ENCODE measurements around the gene NET1. TPM values are rescaled to one million over a fixed set of nuclear protein-coding genes. Genes with fewer than 3 reads are reported as not detected.

NET1 gene
- total RNA-seq, 2 experiments from 2014 or later, result 37.1 to 40.0 TPM

DNA sequence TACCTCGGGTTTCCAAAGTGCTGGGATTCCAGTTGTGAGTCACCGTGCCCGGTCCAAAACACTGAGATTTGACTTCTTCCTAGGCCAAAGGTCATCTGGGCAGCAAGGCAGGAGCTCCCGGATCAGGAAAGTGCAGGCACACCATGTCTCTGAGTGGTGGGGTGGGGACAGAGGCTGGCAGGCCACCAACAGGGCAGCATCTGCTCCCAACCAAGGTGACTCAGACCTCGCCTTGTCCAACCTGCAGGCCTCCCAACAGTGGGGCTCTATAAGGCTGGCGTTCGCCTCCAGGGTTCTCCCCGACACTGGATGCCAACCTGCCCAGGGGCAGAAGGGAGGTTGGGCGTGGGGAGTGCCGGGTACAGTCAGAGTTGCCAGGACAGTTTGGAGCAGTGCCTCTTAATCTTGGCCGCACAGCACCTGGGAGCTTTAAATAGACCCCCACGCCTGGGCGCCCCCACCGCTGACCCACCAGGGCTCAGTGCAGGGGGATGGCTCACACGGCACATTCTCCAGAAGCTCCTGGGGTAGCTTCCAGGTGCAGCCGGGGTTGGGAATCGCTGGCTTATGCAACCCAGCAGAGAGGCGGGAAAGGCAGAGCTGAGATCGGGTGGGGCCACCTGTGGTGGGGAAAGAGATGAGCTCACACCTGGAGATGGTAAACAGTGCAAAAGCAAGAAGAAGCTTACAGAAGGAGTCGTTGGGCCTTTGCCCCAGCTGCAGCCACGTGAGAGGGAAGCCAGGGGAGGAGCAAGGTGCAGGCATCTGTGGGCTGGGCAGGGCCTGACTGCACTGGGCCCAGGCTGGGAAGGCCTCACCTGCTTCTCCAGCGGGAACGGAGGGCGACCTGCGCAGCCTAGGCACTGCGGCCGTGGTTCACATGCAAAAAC, 76.2 kb downstream of the NET1 start:
- DNase-seq, result no peak
- Mint-ChIP-seq H3K27ac (no peak overlapping the region), H3K4me3 (no peak overlapping the region), H3K27me3 (peaks cover 2% of the 10 kb centered on the region), H3K36me3 (ENCODE audit: low read depth) (no peaks in the 10 kb centered on the region), H3K9me3 (peaks cover 10% of the 10 kb centered on the region), H3K4me1 (no peaks in the 10 kb centered on the region)
- ChIA-PET CTCF (interaction anchor here (0.6 kb wide), 1 partner anchor 54 kb away, joined by 4 read pairs; no protein-coding TSS in a partner anchor), POLR2A (no interaction called here)

DNA sequence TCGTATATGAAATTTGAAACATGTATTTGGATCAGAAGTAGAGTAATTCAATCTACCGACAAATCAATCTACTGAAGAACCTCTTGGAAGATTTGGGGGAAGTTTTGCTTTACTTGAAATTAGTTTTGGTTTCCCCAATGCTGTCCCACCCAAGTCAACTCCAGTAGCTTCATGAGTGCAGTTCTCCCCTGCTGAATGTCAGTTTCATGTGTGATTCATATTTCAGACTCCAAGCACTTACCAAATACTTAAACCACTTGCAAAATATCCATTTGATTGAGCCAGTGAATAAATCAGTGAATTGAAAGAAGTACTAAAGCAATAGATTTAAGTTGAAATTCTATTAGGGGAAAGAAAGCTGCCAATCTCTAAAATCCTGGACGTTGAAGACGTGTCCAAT, 77.7 kb downstream of the NET1 start:
- peaks cover 10% of the 10 kb centered on the region for H3K9me3 Mint-ChIP-seq
- H3K4me3 Mint-ChIP-seq, result no peak overlapping the region
- H3K4me1 Mint-ChIP-seq, result no peaks in the 10 kb centered on the region
- H3K27me3 Mint-ChIP-seq, result peaks cover 2% of the 10 kb centered on the region
- no peaks in the 10 kb centered on the region for H3K36me3 Mint-ChIP-seq (ENCODE audit: low read depth)
- no peak overlapping the region for H3K27ac Mint-ChIP-seq
- ChIA-PET POLR2A (no interaction called here), CTCF (interaction anchor here (0.8 to 1.1 kb wide), 2 partner anchors 48 to 133 kb away, joined by 3 to 4 read pairs; no protein-coding TSS in a partner anchor)
- DNase-seq, result no peak

DNA sequence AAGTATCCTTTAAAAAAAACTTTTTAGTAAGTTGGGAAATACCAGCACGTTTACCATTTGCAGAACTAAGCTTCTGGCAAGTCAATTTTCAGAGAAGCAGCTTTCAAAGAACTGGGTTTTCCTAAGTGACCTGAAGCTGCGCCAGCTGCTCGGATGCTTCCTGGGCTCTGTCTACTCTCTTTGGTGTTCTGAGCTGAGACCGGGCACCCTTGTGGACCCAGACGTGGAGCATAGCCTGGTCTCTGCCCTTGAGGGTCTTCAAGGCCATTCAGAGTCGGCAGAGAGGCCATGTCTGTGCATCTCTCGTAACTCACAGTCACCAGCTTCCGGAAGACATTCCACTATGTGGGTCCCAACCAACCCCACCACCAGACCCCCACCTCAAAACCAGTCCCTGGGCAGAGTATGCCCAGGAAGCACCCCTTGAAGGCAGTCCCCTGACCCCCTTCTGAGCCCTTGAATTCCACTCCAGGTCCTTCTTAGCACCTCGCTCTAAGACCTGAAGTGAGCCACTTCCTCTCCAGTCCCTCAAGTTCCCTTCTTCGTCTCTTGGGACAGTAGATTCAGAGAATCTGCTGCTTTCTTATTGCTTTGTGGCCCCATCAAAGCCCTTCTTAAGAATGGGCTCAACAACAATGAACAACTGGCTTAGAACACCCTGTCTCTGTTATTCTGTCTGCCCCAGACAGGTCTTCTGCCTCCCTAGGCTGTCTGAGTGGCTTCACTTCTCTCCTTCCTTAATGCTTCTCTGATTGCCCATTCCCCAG, 78.5 kb downstream of the NET1 start:
- Mint-ChIP-seq H3K9me3 (peaks cover 10% of the 10 kb centered on the region), H3K27me3 (peaks cover 2% of the 10 kb centered on the region), H3K36me3 (ENCODE audit: low read depth) (no peaks in the 10 kb centered on the region), H3K4me3 (no peak overlapping the region), H3K4me1 (no peaks in the 10 kb centered on the region), H3K27ac (no peak overlapping the region)
- CTCF ChIA-PET, result interaction anchor here (0.8 to 1.1 kb wide), 2 partner anchors 48 to 132 kb away, joined by 3 to 4 read pairs; no protein-coding TSS in a partner anchor
- POLR2A ChIA-PET, result no interaction called here
- no peak for DNase-seq

DNA sequence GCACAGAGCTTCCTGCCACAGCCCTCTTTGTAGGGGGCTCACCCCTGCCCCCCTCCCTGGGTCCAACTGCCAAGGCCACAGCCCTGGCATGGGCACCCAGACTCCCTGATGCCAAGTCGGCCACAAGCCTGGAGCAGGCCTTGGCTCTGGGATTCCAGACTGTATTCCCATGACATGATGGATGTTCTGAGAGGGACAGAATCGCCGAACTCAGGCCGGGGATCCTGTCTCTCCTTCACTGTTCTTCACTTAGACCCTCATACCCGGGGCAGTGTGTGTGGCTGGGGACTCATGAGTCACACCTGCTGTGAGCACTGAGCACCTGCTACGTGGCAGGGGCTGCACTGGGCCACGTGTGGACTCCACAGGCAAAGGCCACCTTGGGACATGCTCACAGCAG, 79.1 kb downstream of the NET1 start:
- H3K27ac Mint-ChIP-seq, result no peak overlapping the region
- peaks cover 2% of the 10 kb centered on the region for H3K27me3 Mint-ChIP-seq
- ChIA-PET POLR2A (no interaction called here), CTCF (no interaction called here)
- H3K4me3 Mint-ChIP-seq, result no peak overlapping the region
- H3K4me1 Mint-ChIP-seq, result no peaks in the 10 kb centered on the region
- H3K36me3 Mint-ChIP-seq (ENCODE audit: low read depth), result no peaks in the 10 kb centered on the region
- DNase-seq, result no peak
- peaks cover 10% of the 10 kb centered on the region for H3K9me3 Mint-ChIP-seq

DNA sequence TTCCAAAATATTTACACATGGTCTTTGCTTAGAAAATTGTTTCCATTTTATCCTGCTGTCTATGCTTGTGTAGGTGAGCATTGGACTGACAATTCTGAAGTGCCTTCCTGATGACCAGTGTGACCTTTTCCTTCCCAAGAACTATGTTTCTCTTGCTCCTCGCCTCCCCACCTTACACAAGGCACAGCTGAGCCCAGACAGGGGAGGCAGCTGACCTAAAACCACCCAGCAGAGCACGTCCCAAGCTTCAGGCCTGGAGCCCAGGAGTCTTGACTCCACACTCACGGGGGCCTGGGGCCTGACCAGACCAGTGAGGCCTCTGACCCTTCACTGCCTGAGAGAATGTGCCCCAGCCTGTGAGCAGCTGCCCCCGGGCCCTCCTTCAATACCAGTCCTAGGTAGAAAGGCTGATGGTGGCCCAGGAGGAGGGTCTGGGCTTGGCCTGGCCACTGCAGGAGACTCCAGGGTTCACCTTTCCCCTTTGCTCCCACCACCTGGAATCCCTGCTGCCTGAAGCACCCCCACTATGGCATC, 80.0 kb downstream of the NET1 start:
- POLR2A ChIA-PET, result no interaction called here
- CTCF ChIA-PET, result no interaction called here
- Mint-ChIP-seq H3K4me3 (no peak overlapping the region), H3K4me1 (no peaks in the 10 kb centered on the region), H3K27ac (no peak overlapping the region), H3K36me3 (ENCODE audit: low read depth) (no peaks in the 10 kb centered on the region), H3K27me3 (no peaks in the 10 kb centered on the region), H3K9me3 (peaks cover 10% of the 10 kb centered on the region)
- no peak for DNase-seq

DNA sequence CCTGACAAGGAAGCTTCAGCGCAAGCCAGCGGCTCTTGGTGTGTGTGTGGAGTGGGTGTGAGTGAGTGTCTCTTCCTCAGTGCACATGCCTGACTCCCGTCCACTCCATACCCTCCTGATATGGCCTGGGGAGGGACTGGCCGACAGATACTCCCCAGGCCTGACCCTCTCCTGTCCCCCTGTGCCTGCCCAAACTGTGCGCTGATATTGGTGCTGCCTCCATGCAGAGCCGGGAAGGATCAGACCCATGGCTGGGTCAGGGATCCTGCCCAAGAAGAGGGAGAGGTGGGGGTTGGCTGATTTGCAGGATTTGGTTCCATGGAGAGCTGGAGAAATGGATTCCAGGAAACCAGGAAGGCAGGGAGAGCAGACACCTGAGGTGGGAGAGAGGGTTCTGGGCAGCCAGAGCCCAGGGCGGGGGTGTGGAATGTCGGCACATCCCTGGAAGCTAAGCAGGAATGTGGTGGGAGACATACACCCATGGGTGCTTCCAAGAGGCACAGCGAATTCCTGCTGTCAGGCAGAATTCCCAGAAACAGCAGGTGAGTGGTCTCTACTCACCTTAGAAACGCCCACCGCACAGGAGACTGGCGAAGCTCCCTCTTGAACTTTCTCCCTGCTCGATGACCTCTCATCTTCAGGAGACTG, 80.7 kb downstream of the NET1 start:
- Mint-ChIP-seq H3K4me1 (no peaks in the 10 kb centered on the region), H3K27me3 (no peaks in the 10 kb centered on the region), H3K4me3 (no peak overlapping the region), H3K27ac (no peak overlapping the region), H3K9me3 (peaks cover 10% of the 10 kb centered on the region), H3K36me3 (ENCODE audit: low read depth) (no peaks in the 10 kb centered on the region)
- CTCF ChIA-PET, result no interaction called here
- POLR2A ChIA-PET, result no interaction called here
- DNase-seq, result no peak

DNA sequence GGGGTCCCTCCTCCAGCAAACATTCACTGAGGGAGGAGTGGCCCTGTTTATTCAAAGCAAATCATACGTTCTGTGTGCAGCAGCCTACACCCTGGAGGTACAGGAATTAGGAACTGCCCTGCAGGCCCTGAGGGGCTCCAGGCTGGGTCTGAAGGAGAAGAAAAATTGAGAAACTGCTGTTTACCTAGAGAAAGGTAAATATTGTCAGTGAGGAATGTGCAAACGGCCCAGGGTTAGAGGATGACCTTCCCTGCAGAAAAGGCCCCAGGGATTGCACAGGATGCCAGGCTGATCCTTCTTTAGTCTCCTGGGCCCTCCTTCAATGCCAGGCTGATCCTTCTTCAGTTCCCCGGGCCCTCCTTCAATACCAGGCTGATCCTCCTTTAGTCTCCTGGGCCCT, 81.3 kb downstream of the NET1 start:
- Mint-ChIP-seq H3K27ac (no peak overlapping the region), H3K27me3 (no peaks in the 10 kb centered on the region), H3K9me3 (peaks cover 10% of the 10 kb centered on the region), H3K4me1 (no peaks in the 10 kb centered on the region), H3K36me3 (ENCODE audit: low read depth) (no peaks in the 10 kb centered on the region), H3K4me3 (no peak overlapping the region)
- CTCF ChIA-PET, result no interaction called here
- POLR2A ChIA-PET, result no interaction called here
- DNase-seq, result no peak

DNA sequence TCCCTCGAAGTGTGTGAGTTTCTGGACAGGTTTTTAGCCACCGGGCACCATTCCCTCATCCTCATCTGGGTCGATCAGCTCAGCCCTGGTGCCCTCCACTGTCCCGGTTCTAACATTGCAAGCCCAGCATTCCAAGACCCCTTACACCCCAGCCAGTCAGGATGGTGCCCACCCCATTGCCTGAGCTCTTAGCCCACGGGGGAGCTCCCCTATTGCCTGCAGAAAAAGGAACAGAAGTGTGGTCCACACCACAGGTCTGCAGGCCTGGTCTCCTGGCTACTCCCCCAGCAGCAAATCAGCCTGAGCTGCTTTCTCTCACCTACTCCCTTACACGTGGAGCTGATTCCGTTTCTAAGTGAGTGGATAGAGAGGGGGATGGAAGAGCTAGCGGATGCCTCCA, 82.3 kb downstream of the NET1 start:
- Mint-ChIP-seq H3K27ac (no peak overlapping the region), H3K4me3 (no peak overlapping the region), H3K36me3 (ENCODE audit: low read depth) (no peaks in the 10 kb centered on the region), H3K4me1 (no peaks in the 10 kb centered on the region), H3K27me3 (no peaks in the 10 kb centered on the region), H3K9me3 (peaks cover 10% of the 10 kb centered on the region)
- POLR2A ChIA-PET, result no interaction called here
- DNase-seq, result no peak
- CTCF ChIA-PET, result interaction anchor here (1.2 kb wide), 1 partner anchor 645 kb away, joined by 3 read pairs; no protein-coding TSS in a partner anchor

DNA sequence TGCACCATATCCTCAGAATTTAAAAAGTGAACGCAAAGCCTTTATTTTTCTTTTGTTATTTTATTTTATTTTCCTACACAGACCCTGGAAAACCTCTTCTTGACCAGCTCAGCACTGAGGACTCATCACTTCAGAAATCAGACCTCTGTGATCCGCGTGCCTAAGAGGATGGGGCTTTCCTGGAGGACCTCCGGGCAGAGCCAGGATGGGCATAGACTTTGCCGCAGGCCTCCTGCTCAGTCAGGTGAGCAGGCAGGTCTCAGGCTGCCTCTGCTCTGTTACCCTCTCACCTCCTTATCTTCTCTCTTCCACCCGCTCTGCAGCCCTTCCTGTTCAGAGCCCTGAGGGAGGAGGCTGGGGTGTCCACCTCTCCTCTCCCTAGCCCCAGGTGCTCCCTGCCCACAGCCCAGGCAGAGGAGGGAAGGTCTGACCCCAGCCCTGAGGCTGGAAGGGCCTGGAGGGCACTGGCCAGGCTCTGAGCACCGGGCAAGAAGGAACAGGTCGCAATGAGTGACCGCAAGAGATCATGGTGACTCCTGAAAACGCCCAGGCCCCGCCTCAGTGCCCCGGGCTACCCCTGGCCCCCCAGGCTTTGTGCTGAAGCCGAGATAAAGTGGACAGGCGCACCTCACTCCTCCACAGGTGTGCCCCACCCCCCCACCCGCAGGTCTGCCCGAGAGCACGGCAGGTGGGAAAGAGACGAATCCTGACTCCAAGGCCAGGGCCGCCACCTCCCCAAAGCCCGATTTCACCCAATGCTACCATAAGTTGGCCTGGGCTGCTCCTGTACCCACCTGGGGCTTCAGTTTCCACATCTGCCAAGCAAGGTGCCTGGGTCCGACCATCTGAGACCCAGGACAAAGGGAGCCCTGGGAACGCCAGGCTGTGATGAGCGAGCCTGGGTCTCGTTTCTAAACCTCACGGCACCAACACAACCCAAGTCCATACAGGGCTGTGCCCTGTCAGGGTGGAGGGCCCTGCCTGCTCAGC, 84.2 kb downstream of the NET1 start:
- POLR2A ChIA-PET, result no interaction called here
- Mint-ChIP-seq H3K4me3 (no peak overlapping the region), H3K27ac (no peak overlapping the region), H3K9me3 (peaks cover 10% of the 10 kb centered on the region), H3K36me3 (ENCODE audit: low read depth) (no peaks in the 10 kb centered on the region), H3K27me3 (peaks cover 9% of the 10 kb centered on the region), H3K4me1 (no peaks in the 10 kb centered on the region)
- DNase-seq, result no peak
- CTCF ChIA-PET, result no interaction called here

DNA sequence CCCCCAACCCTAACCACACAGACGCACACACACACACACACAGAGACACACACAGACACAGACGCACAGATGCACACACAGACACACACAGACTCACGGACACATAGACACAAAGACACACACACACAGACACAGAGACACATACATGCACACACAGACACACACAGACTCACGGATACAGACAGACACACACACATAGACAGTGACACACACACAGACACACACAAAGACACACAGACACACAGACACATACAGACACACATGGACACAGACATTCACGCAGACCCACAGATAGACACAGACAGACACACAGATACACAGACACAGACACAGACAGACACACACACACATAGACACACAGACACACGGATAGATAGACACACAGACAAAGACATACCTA, 84.9 kb downstream of the NET1 start:
- H3K27me3 Mint-ChIP-seq, result peaks cover 11% of the 10 kb centered on the region
- ChIA-PET POLR2A (no interaction called here), CTCF (no interaction called here)
- no peak overlapping the region for H3K4me3 Mint-ChIP-seq
- peaks cover 3% of the 10 kb centered on the region for H3K9me3 Mint-ChIP-seq
- no peaks in the 10 kb centered on the region for H3K4me1 Mint-ChIP-seq
- no peak for DNase-seq
- H3K36me3 Mint-ChIP-seq (ENCODE audit: low read depth), result no peaks in the 10 kb centered on the region
- no peak overlapping the region for H3K27ac Mint-ChIP-seq

DNA sequence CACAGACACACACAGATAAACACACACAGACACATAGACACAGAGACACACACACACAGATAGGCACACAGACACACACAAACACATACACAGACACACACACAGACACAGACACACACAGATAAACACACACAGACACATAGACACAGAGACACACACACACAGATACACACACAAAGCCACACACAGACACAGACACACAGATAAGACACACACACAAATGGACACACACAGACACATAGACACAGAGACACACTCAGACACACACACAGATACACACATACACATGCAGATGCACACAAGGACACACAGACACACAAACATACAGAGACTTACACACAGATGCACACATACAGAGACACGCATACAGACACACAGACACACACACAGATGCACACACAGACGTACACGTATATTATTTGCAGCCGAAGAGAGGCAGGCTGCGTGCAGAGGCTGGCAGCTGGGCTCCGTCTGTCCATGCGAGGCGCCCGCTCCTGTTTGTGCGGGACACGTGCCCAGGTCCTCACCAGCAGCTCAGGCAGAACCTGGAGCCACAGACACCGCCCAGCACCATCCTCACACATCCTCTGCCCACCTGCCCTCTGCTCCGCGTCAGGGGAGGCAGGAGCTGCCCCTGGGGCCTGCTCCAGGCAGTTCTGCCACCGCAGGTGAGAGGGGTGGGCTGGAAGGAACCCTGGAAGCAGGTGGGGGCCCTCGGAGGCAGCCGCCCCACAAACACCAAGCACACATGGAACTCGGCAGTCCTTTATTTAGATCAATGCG, 85.8 kb downstream of the NET1 start:
- CTCF ChIA-PET, result interaction anchor here (4.7 kb wide), 1 partner anchor 126 kb away, joined by 17 read pairs; no protein-coding TSS in a partner anchor
- DNase-seq, result no peak
- Mint-ChIP-seq H3K4me3 (no peak overlapping the region), H3K4me1 (no peaks in the 10 kb centered on the region), H3K36me3 (ENCODE audit: low read depth) (no peaks in the 10 kb centered on the region), H3K27me3 (peaks cover 17% of the 10 kb centered on the region), H3K9me3 (no peaks in the 10 kb centered on the region), H3K27ac (no peak overlapping the region)
- POLR2A ChIA-PET, result no interaction called here

Data from activated CD4-positive, alpha-beta memory T cell treated with anti-CD3 and anti-CD28 coated beads, Interleukin-2, amount 10 ng/mL, durations not matched to agents 7 days and 5 days (primary cell).